C4-2B (cell line): ENCODE measurements around the gene SEMA4D.

ENCODE experiments used
- H3K27ac ChIP-seq: fragments of 450-650 bp; 2 replicates; pipeline ENCODE4 v1.5.1; 2017
- ZFX ChIP-seq: fragments of 450-650 bp; IDR thresholded peaks from 2 replicates; pipeline ENCODE4 v1.6.1; 2017
- TF ChIP-seq, protein P1 (sequence below): fragments of 450-650 bp; conservative IDR thresholded peaks from 2 replicates; pipeline ENCODE4 v1.5.1; 2017; ENCODE audit warnings: mild to moderate bottlenecking

SEMA4D gene

DNA sequence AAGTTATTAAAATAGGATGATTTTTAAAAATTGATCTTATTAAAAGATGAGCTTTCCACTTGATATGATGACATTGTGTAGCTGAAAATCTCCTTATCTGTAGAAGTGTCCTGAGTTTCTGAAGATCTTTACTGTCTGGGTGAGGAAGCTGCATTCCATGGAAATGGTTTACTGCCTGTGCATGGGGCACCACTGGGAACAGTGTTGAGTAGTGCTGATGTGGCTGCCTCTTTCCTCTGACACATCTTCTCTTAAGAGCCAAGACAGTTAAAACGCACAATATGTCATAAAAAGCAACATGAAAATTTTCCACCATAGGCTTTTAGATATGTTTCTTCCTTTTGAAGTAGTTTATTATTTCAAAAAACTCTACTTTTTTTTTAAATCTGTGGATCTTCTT lies 155.0 kb downstream of the SEMA4D start:
- H3K27ac ChIP-seq, result no peak overlapping the region
- TF ChIP-seq ZFX, result no peak
- TF ChIP-seq, protein P1, sequence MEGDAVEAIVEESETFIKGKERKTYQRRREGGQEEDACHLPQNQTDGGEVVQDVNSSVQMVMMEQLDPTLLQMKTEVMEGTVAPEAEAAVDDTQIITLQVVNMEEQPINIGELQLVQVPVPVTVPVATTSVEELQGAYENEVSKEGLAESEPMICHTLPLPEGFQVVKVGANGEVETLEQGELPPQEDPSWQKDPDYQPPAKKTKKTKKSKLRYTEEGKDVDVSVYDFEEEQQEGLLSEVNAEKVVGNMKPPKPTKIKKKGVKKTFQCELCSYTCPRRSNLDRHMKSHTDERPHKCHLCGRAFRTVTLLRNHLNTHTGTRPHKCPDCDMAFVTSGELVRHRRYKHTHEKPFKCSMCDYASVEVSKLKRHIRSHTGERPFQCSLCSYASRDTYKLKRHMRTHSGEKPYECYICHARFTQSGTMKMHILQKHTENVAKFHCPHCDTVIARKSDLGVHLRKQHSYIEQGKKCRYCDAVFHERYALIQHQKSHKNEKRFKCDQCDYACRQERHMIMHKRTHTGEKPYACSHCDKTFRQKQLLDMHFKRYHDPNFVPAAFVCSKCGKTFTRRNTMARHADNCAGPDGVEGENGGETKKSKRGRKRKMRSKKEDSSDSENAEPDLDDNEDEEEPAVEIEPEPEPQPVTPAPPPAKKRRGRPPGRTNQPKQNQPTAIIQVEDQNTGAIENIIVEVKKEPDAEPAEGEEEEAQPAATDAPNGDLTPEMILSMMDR, result no peak

GRCh38 chr9:89342213-89342612 lies 155.7 kb downstream of the SEMA4D start:
- no peak overlapping the region for H3K27ac ChIP-seq
- TF ChIP-seq, protein P1, result no peak
- no peak for TF ChIP-seq ZFX

GRCh38 chr9:89340332-89340731 lies 157.6 kb downstream of the SEMA4D start:
- no peak overlapping the region for H3K27ac ChIP-seq
- no peak for TF ChIP-seq ZFX
- TF ChIP-seq, protein P1, result no peak

DNA sequence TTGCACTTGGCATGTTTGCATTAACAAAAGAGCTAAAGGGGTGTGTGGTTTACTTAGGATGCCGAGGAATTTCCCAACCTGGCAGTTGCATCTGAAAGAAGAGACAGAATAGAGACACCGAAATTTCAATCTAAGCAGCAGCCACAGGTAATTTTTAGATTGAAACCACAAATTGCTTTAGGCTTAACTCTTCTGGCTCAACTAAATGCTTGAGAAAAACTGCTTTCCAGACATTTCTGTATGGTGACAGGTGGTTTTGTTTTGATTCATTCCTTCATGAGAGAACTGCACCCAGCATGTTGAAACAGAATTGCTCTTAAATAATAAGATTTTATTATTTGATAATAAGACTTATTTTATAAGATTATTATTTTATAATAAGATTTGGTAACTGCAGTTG lies 158.1 kb downstream of the SEMA4D start:
- H3K27ac ChIP-seq, result no peak overlapping the region
- no peak for TF ChIP-seq ZFX
- TF ChIP-seq, protein P1, result no peak

DNA sequence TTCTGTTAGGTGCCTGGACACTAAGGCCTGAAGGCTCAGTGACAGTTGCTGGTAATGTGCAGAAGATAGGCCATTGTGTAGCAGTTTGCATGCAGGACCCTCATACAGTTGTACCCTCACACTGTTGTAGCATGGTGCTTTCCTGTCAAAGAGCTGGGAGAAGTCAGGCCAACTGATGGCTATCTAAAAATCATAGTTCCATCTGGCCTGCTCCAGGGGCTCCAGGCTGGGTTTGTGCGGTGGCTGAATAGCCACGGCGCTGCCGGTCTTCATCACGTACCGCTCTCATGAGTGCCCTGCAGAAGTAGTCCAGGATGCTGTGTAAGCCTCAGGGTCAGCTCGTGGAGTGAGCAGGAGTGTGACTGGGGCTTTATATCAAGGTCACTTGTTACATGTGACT lies 167.4 kb downstream of the SEMA4D start:
- H3K27ac ChIP-seq, result no peak overlapping the region
- TF ChIP-seq, protein P1, result no peak
- TF ChIP-seq ZFX, result no peak

DNA sequence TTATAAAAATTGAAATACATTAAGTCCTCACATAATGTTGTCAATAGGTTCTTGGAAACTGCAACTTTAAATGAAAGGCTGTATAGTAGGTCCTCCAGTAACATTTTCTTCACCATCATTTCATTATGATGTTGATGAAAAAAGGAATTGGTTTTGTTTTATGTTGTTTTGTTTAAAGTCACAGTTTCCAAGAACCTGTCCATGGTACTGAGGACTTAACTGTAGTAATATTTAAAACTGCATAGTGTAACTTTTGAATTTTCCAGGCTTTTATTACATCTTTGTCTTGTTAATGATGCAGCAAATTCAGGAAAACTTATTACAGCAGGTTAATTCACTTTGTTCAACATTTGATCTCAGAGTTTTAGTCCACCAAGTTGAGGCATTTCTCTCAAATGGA lies 168.0 kb downstream of the SEMA4D start:
- no peak overlapping the region for H3K27ac ChIP-seq
- TF ChIP-seq, protein P1, result no peak
- no peak for TF ChIP-seq ZFX

DNA sequence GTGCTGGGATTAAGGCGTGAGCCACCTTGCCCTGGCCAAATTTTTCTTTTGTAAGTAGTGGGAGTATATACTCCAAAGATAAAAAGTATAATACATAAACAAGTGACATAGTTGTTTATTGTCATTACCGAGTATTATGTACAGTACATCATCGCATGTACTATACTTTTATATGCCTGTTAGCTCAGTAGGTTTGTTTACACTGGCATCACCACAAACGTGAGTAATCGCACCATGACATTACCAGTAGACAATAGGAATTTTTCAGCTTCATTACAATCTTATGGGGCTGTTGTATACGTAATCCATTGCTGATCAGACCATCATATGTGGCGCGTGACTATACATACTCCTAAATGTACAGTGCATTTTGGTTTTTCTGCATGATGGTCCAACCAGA lies 169.8 kb downstream of the SEMA4D start:
- H3K27ac ChIP-seq, result peak overlapping the region; percentile 29; the same call in 1 of the 2 replicates
- no peak for TF ChIP-seq ZFX
- TF ChIP-seq, protein P1, result no peak
